GM12801 (cell line): Measurements from ENCODE around the gene EIF2B2.

Experiments
- CTCF ChIP-seq: IDR thresholded peaks from one replicate; pipeline ENCODE4 v1.5.1; 2011; ENCODE audit warnings: control low read depth; ENCODE audit not compliant: insufficient read length; ENCODE audit errors: extremely low read depth

EIF2B2 gene

GRCh38 chr14:75016815-75017214 lies 14.1 kb downstream of the EIF2B2 start:
- TF ChIP-seq CTCF = no peak

DNA sequence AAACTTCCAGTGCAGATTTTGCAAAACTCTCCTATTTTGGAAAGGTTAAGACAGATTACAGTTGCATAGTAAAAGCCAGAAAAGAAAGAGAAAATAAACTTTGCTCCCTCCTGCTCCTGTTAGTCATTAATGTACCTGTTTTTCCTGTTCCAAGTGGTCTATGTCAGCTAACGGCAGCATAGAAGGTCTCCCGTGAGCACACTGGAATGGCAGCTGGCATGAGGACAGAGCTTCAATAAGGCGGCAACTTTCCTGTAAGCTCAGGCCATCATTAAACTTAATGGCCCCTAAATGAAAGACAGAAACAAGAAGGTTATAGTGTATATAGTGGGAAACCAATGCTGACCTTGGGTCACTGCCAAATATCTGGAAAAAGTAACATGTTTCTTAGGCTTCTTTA lies 16.0 kb downstream of the EIF2B2 start:
- no peak for TF ChIP-seq CTCF

GRCh38 chr14:75022655-75023054 lies 19.9 kb downstream of the EIF2B2 start:
- no peak for TF ChIP-seq CTCF

GRCh38 chr14:75023108-75023507 lies 20.4 kb downstream of the EIF2B2 start:
- TF ChIP-seq CTCF = no peak

GRCh38 chr14:75025082-75025481 lies 22.4 kb downstream of the EIF2B2 start:
- TF ChIP-seq CTCF = no peak

DNA sequence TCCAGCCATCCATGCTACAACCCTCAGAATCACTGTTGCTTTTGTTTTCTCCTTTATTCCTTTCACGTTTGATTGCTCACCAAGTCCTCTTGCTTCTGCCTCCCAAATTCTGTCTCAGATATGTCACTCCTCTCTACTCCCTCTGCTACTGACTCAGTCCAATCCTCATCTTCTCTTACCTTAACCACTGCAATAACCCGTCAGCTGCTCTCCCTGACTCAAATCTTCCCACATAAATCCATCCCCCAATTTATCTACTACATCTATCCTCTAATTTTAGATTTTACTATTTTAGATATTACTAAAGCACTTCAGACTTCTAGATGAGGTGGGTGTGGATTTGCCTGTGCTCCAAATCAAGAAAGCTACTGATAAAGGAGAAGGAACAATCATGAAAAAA lies 23.2 kb downstream of the EIF2B2 start:
- no peak for TF ChIP-seq CTCF

DNA sequence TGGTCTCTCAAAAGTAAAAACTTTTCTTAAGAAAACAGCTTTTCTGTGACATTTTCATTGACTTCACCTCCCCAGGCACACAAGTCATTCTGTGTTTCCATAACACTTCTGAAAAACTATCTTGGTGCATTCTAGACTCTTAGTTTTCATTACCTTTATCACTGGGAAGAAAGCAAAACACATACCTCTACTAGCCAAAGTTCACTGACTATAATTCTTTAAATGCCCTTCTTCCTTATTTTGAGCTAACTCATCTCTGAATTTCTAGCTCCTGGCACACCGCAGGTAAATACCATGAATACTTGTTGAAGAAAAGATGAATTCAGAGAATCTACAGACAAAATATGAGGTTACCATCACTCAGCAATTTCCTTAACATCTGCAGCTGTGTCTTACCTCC lies 27.4 kb downstream of the EIF2B2 start:
- no peak for TF ChIP-seq CTCF

DNA sequence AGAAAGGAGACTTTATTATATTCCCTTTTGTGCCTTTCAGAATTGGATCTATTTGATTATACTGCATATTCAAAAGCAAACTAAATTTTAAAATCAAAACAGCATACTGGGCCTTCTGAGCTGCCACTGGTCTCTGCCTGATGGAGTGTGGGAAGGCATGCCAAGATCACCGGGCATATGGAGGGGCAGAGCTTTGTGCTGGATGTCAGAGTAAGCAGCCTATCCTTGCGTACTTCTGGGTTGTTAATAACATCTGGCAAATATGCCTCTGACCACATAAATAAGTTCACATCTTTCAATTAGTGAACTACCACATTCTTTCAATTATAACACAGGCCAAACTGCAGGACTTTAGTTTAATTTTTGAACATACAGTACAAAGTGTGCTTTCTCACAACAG lies 30.2 kb downstream of the EIF2B2 start:
- no peak for TF ChIP-seq CTCF
